ENCODE measurements around the gene ZNF408.

Gene ZNF408

DNA sequence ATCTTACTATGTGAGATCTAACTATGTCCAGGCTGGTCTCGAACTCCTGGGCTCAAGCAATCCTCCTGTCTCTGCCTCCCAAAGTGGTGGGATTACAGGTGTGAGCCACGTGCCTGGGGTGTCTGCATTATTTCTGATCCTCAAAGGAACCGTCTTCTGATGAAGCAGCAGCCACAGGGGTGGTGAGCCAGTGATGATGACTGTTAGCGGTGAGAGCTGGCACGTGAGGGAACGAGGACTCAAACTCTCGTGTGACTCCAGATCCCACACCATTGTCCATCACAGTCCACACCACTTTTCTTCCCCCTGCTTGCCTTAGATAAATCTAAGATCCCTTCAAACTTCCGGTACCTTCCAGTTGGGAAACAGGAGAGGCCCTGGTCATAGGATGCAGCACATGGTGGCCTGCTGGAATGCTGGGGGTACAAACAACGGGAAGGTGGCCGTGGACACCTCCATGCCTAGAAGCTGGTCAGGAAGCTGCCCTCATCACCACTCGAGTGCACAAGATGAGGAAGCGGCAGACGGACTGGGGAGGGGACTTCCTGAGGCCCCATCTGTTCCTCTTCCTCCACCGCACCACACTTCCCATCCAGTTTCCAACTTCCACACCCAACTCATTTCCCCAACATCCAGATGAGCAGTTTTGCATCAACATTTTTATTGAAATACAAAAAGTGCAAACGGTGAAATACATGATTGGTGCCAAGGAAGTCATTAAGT is 24.2 kb upstream of the ZNF408 start:
- DNase-seq: no peak

- no peak for DNase-seq
Measured at GRCh38 chr11:46677169-46677568, 23.7 kb upstream of the ZNF408 start.

DNA sequence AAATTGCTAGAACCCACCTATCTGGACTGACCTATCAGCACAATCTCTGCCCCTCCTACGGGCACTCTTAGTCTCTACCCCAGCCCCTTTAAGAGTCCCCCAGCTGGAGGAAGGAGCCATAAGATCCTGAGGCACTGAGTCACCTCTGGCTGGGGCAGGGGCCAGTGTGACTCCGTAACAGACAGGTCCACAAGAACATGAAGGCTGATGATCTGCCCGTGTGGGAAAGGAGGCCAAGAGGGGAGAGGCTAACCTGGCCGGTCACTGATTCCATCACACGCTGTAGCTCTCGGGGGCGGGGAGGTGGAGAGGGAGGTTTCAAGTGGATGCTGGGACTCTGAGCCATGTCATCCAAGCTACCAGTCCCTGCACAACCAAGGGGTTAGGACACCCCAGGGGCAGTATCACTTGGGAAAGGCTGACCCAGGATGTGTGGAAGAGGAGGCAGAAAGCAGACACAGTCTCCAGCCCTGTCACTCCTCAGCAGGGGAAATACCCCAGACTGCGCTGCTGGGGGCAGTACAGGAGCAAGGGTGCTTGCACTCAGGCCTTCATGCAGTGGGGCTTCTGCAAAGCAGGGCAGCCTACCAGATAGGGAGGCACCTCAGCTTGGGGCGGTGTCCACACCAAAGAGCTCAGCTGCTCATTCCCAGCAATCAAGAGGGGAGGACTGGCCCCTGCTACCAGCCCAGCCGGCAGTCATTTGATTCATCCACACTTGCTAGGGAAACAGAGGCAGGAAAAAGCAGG is 22.7 kb upstream of the ZNF408 start:
- peak in 1 of 2 experiments; percentile 13 for DNase-seq

DNA sequence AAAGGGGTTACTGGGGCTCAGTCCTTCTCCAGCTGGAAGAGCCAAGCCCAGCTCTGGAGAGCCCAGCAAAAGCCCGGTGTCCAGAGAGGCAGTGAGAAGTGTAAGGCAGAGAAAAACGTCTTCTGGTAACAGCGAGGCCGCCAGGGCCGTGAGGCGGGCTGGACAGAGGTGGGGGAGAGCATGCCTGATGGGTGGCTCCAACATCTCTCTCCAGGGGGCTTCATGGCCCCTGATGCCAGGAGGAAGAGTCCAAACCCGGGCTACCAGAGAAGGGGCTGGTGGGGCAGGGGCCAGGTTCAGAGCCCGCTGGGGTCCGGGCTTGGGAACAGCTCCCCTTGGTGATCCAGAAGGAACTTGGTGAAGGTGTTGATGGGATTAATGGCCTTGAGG is 22.1 kb upstream of the ZNF408 start:
- no peak for DNase-seq

GRCh38 chr11:46679241-46680163 is 21.3 kb upstream of the ZNF408 start:
- no peak for DNase-seq

DNA sequence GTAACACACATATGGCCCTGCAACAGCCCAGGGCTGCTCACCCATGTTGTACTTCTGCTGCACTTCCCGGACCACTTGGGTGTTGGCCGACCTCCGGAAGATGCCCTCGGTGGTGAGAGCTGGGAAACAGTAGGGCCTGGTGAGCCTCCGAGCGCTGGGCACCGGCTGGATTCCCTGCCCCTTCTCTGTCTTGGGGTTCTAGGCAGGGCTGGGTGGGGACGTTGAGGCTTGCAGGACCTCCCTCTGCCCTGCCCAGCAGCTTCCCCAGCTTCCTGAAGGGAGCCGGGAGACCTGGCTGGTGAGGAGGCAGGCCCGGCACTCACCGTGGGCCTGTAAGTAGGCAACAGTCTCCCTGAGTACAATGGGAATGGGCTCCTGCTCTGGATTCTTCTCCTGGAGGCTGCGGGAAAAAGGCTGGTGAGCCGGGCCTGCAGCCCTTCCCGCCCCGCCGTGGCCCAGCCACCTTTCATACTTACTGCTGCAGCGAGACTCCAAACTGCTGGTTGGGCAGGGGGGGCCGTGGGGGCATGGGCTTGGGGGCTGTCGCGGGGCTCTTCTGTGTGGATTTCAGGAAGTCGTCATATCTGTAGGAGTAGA is 20.6 kb upstream of the ZNF408 start:
- no peak for DNase-seq

DNA sequence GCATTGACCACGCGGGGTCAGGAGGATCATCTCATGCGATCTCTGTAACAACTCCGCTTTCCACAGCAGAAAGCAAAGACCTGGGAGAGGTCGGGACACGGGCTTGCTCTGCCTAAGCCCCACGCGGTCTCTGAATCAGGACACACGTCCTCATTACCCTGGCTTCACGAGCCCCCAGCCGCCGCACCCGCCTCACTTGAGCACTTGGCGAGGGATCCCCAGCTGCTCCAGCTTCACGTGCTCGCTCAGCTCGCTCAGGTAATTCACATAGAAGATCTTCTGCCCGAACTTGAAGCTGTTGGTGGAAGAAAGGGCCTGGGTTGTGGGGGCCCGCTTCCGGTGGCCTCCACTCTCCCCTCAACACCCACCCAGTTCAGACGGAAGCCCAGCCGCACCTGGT is 20.0 kb upstream of the ZNF408 start:
- DNase-seq: no peak

GRCh38 chr11:46681814-46682213 is 19.0 kb upstream of the ZNF408 start:
- no peak for DNase-seq

- DNase-seq: no peak
Measured at GRCh38 chr11:46682773-46683752, 17.8 kb upstream of the ZNF408 start.

DNA sequence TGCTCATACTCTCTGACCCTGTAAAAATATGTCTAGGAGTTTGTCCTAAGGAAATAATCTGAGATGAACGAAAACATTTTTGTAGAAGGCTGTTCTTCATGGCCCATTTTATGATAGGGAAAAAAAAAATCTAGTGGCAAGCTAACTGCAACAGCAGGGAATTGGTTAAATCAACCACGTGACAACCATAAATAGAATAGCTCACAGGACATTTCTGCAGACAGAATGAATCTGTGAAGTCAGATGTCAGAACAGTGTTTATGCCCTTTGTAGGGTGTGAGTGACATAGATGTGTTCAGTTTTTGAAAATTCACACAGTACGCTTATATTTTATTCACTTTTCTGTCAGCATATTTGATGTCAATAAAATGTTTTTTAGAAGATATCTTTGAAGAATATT is 16.5 kb upstream of the ZNF408 start:
- no peak for DNase-seq

- no peak for DNase-seq
Measured at GRCh38 chr11:46686886-46687795, 13.7 kb upstream of the ZNF408 start.

GRCh38 chr11:46690702-46691101 is 10.1 kb upstream of the ZNF408 start:
- DNase-seq: no peak

- DNase-seq: no peak
Measured at GRCh38 chr11:46692450-46692849, 8.4 kb upstream of the ZNF408 start.

DNA sequence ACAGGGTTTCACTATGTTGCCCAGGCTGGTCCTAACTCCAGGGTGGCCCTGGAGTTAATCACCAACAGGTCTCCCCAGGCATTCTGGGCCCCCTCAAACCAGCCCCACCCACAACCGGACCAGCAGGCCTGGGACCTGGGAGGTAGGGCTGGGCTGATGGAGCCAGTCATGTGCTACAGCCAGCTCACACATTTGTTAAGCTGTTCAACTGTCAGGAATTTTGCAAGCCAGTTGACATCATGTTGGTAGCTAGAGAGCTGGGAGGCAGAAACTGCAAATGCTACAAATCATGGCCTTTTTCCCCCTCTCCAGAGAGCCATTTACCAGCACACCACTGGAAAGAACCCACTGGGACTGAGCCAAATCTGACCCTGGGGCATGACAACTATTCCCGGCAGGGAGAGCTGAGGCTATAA is 7.2 kb upstream of the ZNF408 start:
- no peak for DNase-seq

DNA sequence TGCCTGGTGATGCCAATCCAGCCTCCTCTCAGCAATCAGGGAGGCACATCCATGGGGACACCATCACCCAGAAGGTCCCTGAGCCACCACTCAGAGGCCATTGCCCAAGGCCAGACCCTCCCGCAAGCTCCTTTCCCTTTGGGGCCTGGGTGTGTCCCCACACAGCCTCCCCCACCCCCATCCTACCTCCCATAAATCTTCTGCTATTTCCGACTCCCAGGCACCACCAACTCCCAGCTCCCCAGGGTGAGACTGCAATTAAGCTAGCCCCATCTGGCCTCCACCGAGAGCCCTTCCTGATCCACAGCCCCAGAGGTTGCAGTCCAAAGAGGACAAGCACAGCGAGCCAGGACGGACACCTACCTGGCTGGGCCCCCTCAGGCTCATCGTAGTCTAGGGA is 6.8 kb upstream of the ZNF408 start:
- DNase-seq: no peak

GRCh38 chr11:46694607-46695006 is 6.2 kb upstream of the ZNF408 start:
- DNase-seq: no peak

DNA sequence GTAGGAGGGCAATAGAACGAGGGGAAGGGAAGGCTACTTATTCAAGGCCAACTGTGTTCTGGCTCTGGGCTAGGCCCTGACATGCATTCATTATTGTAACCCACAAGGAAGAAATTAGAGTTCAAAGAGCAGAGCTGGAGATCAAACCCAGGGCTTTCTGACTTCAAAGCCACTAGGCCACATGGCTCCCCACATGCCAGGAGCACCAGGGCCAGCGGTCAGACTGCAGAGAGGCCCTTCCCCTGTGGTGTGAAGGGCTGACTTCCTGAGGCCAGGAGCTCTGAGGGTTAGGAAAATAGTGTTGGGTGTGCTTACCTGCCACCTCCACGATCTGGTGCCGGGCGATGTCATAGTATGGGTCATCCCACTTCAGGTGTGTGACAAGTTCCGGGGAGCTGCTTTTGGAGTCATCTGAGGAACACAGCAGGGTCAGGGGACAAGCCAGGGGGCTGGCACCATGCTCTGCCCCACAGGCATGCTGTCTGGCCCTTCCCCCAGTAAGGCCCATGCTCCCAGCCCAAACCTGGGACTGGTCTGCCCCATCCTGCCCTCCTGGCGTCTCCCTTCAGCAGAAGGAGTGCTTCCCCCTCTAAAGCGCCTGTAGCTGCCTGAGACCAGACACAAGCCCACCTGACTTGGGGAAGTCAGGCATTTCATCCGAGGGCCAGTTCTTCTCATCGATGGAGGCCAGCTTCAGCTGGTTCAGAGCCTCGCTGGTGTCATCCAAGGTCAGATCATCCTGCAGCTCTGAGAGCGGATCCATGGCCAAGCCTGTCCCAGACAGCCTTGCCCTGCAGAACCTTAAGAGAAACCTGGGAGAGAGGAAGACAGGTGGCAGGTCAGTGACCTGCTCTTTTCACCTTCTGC is 5.3 kb upstream of the ZNF408 start:
- DNase-seq: no peak

GRCh38 chr11:46696212-46696558 is 4.6 kb upstream of the ZNF408 start:
- no peak for DNase-seq

DNA sequence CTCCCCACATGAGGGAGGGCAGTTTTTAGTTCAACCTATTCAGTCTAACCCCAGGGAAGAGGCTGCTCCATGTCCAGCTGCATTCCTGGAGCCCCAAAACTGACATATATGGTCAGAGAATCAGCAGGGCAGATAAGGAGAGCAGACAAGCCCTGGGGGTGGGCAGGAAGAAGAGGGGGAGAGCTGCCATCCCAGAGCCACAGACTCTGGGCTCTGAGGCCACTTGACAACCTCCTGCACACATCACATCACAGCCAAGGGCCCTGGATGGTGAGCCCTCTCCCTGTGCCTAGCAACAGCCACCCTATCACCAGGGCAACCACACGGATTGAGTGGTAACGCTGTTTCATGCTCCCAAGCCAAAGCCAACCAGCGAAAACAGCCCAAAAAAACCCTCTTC is 3.5 kb upstream of the ZNF408 start:
- DNase-seq: no peak

DNA sequence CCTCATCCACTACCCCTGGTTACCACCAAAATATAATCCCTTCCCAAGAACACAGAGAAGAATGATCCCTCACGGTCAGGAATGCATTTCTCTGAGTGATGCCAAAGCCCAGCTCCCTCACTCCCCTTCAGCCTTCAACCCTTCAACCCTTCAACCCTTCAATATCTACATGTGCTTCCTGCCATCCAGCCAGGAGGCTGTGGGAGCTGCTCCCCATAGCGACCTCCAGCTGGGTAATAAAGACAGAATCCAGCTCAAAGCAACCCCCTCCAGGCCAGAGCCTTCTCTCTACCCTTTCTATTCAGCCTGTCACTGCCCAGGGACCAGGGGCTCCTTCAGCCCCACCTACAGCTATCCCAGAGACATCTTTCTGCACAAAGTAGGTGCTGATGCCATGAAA is 3.1 kb upstream of the ZNF408 start:
- no peak for DNase-seq
